H4 (cell line): ENCODE measurements around the gene NBAS. TPM values are rescaled to one million over a fixed set of nuclear protein-coding genes. Genes with fewer than 3 reads are reported as not detected.

Experiments used
- DNase-seq: peaks from one replicate; pipeline ENCODE4 v3.0.0-alpha.2; 2015; ENCODE audit warnings: low spot score
- total RNA-seq: library from RNA; depleted of rRNA; stranded (reverse); fragments of >200 nt; shearing (Covaris generic); gene quantifications from 2 replicates; pipeline ENCODE4 v1.2.3, GENCODE V29; 2014

NBAS gene
- total RNA-seq, 1 experiment from 2014 or later, result 16.2 TPM

- no peak for DNase-seq
Observed at GRCh38 chr2:15311201-15311907, 249.8 kb downstream of the NBAS start.

DNA sequence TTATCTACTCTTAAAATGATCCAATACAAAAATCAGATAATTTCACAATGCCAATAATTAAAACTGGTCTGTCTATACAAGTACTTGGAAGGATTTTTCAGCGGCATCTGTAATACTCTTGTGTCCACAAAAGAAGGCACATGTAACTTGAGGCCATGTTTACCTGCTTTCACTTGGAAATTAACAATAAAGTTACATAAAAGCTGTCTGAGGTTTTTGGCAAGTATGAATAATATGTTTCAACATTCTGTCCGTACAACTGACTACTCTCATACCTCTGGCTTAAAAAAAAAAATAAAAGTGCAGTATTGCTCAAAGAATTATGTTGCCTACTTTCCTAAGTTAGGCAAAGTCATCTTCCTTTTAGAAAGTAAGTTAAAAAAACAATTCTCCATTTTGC lies 253.6 kb downstream of the NBAS start:
- no peak for DNase-seq

DNA sequence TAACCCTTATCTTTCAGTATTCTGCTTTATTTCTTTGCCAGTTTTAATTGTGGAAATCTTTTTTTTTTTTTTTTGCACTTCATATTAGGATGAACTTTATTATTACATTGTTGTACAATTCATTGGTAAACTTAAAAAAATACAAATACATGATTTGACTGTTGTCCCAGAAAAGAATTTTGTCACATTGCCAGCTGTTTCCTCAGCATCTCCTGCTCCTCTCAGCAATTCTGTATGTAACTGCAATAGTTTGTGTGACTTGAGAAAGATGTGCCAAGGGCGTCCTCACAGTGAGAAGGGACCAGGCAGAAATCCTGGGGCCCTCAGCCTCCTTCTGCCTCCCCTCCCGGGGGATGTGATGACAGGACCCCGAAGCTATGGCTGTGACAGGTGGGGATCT lies 254.4 kb downstream of the NBAS start:
- DNase-seq, result no peak

DNA sequence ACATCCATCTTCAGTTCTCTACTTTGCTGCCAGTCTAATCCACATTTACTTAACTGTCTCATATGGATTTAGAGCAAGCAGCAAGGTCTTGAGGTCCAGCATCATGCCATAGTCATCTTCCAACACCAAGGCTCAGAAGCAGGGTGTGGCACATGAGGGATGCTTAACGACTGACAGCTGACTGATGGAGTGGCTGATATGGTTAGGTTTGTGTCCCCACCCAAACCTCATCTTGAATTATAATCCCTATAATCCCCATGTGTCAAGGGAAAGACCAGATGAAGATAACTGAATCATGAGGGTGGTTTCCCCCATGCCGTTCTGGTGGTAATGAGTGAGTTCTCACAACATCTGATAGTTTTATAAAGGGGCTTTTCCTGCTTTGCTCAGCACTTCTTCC lies 257.3 kb downstream of the NBAS start:
- no peak for DNase-seq

DNA sequence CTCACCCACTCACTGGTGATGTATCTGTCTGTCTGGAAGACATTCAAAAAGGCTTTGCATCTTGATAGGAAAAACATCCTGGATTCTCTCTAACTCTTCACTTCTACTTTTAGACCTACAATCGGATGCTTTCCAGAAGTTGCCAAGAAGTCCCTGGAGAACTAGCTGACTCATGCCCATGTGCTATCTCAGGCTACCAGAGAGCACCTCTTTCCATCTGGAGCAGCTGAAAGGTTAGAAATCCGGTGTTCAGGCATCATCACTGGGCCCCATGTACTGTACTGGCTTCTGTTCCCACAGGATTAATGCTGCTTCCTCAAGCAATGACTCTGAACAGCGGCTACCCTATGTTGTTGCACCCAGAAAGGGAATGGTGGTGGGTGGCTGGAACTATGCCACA lies 259.0 kb downstream of the NBAS start:
- no peak for DNase-seq

- no peak for DNase-seq
Observed at GRCh38 chr2:15300624-15301573, 260.2 kb downstream of the NBAS start.

GRCh38 chr2:15299904-15300520 lies 261.1 kb downstream of the NBAS start:
- no peak for DNase-seq

DNA sequence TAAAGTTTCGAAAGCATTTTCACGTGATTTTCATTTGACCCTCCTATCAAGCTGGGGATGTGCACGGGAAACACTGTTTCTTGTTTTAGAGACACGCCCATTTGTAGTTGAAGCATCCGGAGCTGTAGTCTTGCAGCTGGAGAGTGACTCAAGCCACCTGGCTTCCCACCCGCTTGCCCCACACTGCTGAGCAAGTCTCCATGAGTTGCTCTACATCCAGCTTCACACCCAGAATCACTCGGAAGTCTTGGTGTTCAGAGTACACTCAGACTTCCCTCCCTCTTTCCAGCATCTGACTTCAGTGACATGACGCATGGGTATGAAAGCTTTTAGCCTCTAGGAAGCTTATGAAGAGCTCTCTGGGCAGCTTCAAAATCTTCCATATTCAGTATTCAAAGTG lies 262.4 kb downstream of the NBAS start:
- DNase-seq, result no peak

DNA sequence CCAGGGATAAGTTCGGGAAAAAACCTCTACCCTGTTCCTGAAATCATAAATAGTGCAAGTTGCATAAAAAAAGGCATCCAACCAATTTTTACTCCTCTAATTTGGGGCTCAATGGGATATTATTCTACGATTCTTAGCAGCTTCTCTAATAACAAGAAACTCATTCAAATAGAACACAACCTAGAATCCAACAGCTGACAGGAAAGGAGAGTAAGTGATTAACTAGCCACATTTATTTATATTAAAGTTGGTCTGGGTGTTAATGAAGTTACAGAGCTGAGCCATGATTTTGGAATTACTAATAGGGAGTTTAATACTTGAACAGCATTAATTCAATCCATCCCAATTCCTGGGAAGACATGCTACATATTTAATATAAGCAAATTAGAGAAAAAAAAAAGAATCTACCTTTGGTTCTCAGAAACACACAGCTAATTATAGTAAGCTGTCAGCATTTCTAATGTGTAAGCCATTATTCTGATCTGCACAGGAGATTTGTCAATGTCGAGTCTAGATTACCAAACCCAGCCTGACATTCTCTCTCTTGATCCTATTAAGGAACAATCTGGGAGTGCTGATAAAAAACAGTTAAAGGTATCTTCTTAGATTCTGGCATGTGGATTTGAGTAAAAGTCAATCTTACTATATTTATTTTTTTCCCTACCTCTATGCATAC lies 267.7 kb downstream of the NBAS start:
- DNase-seq, result no peak

DNA sequence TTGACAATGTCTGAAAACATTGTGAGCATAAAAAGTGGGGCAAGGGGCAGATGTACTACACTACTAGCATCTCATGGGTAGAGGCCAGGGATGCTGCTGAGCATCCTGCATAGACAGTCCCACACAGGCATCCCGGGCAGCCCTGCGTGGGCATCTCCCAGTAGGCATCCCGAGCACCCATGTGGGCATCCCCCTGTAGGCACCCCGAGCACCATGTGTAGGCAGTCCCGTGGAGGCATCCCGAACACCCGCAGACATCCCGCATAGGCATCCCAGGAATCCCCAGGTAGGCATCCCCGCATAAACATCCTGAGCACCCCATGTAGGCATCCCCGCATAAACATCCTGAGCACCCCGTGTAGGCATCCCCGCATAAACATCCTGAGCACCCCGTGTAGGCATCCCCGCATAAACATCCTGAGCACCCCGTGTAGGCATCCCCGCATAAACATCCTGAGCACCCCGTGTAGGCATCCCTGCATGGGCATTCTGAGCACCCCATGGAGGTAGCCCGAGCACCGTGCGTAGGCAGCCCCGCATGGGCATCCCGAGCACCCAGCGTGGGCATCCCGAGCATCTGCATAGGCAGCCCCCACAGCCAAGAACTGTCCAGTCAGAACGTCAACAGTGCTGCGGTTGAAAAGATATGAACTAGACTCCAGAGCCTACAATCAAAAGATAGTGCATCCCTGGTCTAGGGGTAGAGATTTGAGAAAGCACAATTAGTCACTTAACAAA lies 273.5 kb downstream of the NBAS start:
- no peak for DNase-seq

DNA sequence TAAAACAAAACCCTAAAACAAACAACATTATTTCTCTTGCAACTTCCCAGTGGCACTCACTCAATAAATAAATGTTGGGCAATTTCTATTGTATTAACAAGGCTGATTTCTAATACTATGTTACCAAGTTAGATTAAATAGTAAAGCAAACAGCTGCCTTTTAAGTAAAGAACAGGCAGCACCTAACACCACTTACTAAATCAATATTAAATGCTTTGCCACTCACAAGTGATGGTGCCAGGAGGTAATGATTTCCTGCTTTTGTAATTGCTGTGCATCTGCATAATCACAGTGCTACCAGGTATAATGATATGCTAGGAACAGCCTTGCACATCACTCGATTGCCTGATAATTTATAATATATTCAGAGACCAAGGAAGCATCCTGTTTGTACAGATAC lies 276.5 kb downstream of the NBAS start:
- no peak for DNase-seq

GRCh38 chr2:15281681-15282080 lies 279.5 kb downstream of the NBAS start:
- no peak for DNase-seq

DNA sequence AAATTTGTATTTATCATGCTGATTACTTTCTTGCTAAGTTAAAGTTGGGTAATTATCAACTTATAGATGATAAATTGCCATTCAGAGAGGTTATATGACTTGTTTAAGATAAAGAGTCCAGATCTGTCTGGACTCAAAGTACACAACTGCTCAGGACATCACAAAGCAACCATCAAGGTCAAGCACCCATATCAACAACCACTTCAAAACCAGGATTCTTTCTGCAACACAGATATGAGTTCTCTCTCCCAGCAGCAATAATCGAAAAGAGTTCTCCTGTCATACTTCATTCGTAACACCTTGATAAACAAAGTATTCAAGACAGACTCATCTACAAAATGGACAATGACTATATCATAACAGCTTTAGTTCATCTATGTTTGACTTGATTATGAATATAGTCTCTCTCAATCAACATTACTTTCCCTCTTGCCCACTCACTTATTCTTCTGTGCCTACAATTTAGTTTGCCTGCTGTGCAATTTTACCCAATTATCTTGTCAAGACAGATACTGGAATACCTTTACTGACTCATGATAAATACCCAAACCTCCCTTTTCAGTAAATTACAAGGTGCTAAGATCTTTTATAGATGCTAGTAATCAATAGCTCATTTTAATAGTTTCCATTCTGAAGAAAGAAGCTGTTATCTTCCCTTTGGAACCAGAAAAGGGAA lies 281.8 kb downstream of the NBAS start:
- DNase-seq, result no peak

- DNase-seq, result no peak
Observed at GRCh38 chr2:15278296-15278695, 282.8 kb downstream of the NBAS start.

- no peak for DNase-seq
Observed at GRCh38 chr2:15275346-15275745, 285.8 kb downstream of the NBAS start.

DNA sequence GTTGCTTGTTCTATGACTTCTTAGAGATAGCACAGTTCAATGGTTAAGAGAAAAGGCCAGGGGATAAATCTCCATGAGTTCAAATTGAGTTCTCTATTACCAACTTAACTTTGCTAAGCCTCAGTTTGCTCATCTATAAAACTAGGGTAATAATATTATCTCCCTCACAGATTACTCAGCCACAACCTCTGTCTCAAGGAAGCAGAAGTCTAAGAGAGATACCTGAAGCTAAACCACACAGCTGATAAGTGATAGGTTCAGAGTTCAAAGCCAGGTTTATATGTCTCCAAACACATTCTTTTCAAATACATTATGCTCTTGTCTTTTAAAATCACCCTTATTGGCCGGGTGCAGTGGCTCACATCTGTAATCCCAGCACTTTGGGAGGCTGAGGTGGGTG lies 287.7 kb downstream of the NBAS start:
- DNase-seq, result no peak

- DNase-seq, result no peak
Observed at GRCh38 chr2:15272942-15273341, 288.2 kb downstream of the NBAS start.

DNA sequence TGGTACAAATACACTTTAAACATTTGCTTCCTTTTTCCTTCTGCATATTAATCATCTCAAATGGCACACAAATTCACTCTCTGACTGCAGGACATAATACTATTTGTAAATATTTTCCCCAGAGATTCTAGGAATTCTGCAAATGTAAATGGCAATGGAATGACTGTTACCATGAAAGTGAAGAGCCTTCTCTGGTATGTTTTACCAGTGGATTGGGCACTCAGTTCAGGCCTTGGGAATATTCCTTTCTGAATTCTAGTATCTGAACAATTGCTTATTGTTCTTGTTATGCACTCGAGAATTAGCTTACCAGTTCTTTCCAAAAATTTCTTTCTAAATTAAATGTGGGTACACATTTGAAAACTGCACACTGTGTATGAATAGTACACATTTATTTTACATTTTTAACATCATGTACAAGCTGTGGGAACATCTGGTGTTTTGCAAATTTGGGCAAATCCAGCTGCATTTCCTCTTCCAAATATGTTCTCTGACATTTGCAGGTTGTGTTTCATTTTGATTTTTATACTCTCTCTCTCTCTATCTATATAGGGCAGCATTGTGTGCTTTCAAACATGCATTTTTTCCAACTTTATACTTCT lies 289.1 kb downstream of the NBAS start:
- no peak for DNase-seq

- no peak for DNase-seq
Observed at GRCh38 chr2:15271276-15271675, 289.9 kb downstream of the NBAS start.

- DNase-seq, result no peak
Observed at GRCh38 chr2:15269043-15269442, 292.1 kb downstream of the NBAS start.
